ENCODE measurements around the gene NKX2-1. TPM values are rescaled to one million over a fixed set of nuclear protein-coding genes. Genes with fewer than 3 reads are reported as not detected.

Gene NKX2-1
- total RNA-seq, 2 experiments from 2014 or later, result not detected

- H3K27me3 Mint-ChIP-seq, result peaks cover 75% of the 10 kb centered on the region
- no peak overlapping the region for H3K27ac Mint-ChIP-seq
- H3K4me1 Mint-ChIP-seq, result peaks cover 2% of the 10 kb centered on the region
- H3K9me3 Mint-ChIP-seq, result no peaks in the 10 kb centered on the region
- H3K4me3 Mint-ChIP-seq, result no peak overlapping the region
- ChIA-PET CTCF (interaction anchor here (0.7 kb wide), 1 partner anchor 12 kb away, joined by 3 read pairs; no protein-coding TSS in a partner anchor), POLR2A (no interaction called here)
- no peak for DNase-seq
- no peaks in the 10 kb centered on the region for H3K36me3 Mint-ChIP-seq (ENCODE audit: low read depth)
Measured at GRCh38 chr14:36514278-36515104, 5.5 kb downstream of the NKX2-1 start.

- no peak overlapping the region for H3K27ac Mint-ChIP-seq
- ChIA-PET CTCF (no interaction called here), POLR2A (no interaction called here)
- H3K27me3 Mint-ChIP-seq, result peaks cover 79% of the 10 kb centered on the region
- no peaks in the 10 kb centered on the region for H3K9me3 Mint-ChIP-seq
- H3K36me3 Mint-ChIP-seq (ENCODE audit: low read depth), result no peaks in the 10 kb centered on the region
- no peaks in the 10 kb centered on the region for H3K4me1 Mint-ChIP-seq
- no peak for DNase-seq
- no peak overlapping the region for H3K4me3 Mint-ChIP-seq
Measured at GRCh38 chr14:36513451-36514277, 6.4 kb downstream of the NKX2-1 start.

- ChIA-PET POLR2A (no interaction called here), CTCF (no interaction called here)
- Mint-ChIP-seq H3K4me3 (no peak overlapping the region), H3K27me3 (peaks cover 80% of the 10 kb centered on the region), H3K9me3 (peaks cover under 1% of the 10 kb centered on the region), H3K4me1 (no peaks in the 10 kb centered on the region), H3K36me3 (ENCODE audit: low read depth) (no peaks in the 10 kb centered on the region), H3K27ac (no peak overlapping the region)
- DNase-seq, result no peak
Measured at GRCh38 chr14:36513012-36513420, 7.0 kb downstream of the NKX2-1 start.

GRCh38 chr14:36512585-36513003 is 7.4 kb downstream of the NKX2-1 start:
- H3K27me3 Mint-ChIP-seq, result peaks cover 85% of the 10 kb centered on the region
- no peak for DNase-seq
- H3K4me3 Mint-ChIP-seq, result no peak overlapping the region
- ChIA-PET CTCF (no interaction called here), POLR2A (no interaction called here)
- no peak overlapping the region for H3K27ac Mint-ChIP-seq
- no peaks in the 10 kb centered on the region for H3K4me1 Mint-ChIP-seq
- peaks cover 4% of the 10 kb centered on the region for H3K9me3 Mint-ChIP-seq
- peaks cover 4% of the 10 kb centered on the region for H3K36me3 Mint-ChIP-seq (ENCODE audit: low read depth)

GRCh38 chr14:36511981-36512584 is 7.9 kb downstream of the NKX2-1 start:
- no peaks in the 10 kb centered on the region for H3K4me1 Mint-ChIP-seq
- ChIA-PET POLR2A (no interaction called here), CTCF (no interaction called here)

GRCh38 chr14:36510874-36511273 is 9.2 kb downstream of the NKX2-1 start:
- POLR2A ChIA-PET, result no interaction called here
- peaks cover 5% of the 10 kb centered on the region for H3K9me3 Mint-ChIP-seq
- peaks cover 87% of the 10 kb centered on the region for H3K27me3 Mint-ChIP-seq
- H3K4me1 Mint-ChIP-seq, result no peaks in the 10 kb centered on the region
- peaks cover 4% of the 10 kb centered on the region for H3K36me3 Mint-ChIP-seq (ENCODE audit: low read depth)
- CTCF ChIA-PET, result no interaction called here
- no peak for DNase-seq
- no peak overlapping the region for H3K27ac Mint-ChIP-seq
- no peak overlapping the region for H3K4me3 Mint-ChIP-seq

More at GRCh38 chr14:36511981-36512584, 7.9 kb downstream of the NKX2-1 start:
- H3K4me3 Mint-ChIP-seq, result no peak overlapping the region
- peaks cover 4% of the 10 kb centered on the region for H3K36me3 Mint-ChIP-seq (ENCODE audit: low read depth)
- peaks cover 88% of the 10 kb centered on the region for H3K27me3 Mint-ChIP-seq
- H3K9me3 Mint-ChIP-seq, result peaks cover 5% of the 10 kb centered on the region
- no peak for DNase-seq
- no peak overlapping the region for H3K27ac Mint-ChIP-seq

GRCh38 chr14:36510078-36510799 is 9.8 kb downstream of the NKX2-1 start:
- Mint-ChIP-seq H3K36me3 (ENCODE audit: low read depth) (peaks cover 4% of the 10 kb centered on the region), H3K27ac (no peak overlapping the region), H3K4me3 (no peak overlapping the region), H3K4me1 (no peaks in the 10 kb centered on the region), H3K27me3 (peaks cover 81% of the 10 kb centered on the region), H3K9me3 (peaks cover 5% of the 10 kb centered on the region)
- POLR2A ChIA-PET, result no interaction called here
- no peak for DNase-seq
- CTCF ChIA-PET, result no interaction called here

GRCh38 chr14:36509069-36509917 is 10.7 kb downstream of the NKX2-1 start:
- H3K27ac Mint-ChIP-seq, result no peak overlapping the region
- H3K4me3 Mint-ChIP-seq, result no peak overlapping the region
- peaks cover 5% of the 10 kb centered on the region for H3K9me3 Mint-ChIP-seq
- peaks cover 82% of the 10 kb centered on the region for H3K27me3 Mint-ChIP-seq
- peaks cover 6% of the 10 kb centered on the region for H3K36me3 Mint-ChIP-seq (ENCODE audit: low read depth)
- no peak for DNase-seq
- ChIA-PET POLR2A (no interaction called here), CTCF (interaction anchor here (1.2 kb wide), 1 partner anchor 16 kb away, joined by 3 read pairs; no protein-coding TSS in a partner anchor)
- peaks cover 3% of the 10 kb centered on the region for H3K4me1 Mint-ChIP-seq

GRCh38 chr14:36508418-36509068 is 11.5 kb downstream of the NKX2-1 start:
- H3K4me3 Mint-ChIP-seq, result no peak overlapping the region
- H3K27me3 Mint-ChIP-seq, result peaks cover 78% of the 10 kb centered on the region
- no peak overlapping the region for H3K27ac Mint-ChIP-seq
- H3K36me3 Mint-ChIP-seq (ENCODE audit: low read depth), result peaks cover 6% of the 10 kb centered on the region
- ChIA-PET CTCF (interaction anchor here (1.2 kb wide), 1 partner anchor 17 kb away, joined by 3 read pairs; no protein-coding TSS in a partner anchor), POLR2A (no interaction called here)
- peaks cover 3% of the 10 kb centered on the region for H3K4me1 Mint-ChIP-seq
- H3K9me3 Mint-ChIP-seq, result peaks cover 6% of the 10 kb centered on the region
- no peak for DNase-seq

- H3K36me3 Mint-ChIP-seq (ENCODE audit: low read depth), result peaks cover 6% of the 10 kb centered on the region
- peaks cover 7% of the 10 kb centered on the region for H3K9me3 Mint-ChIP-seq
- ChIA-PET POLR2A (no interaction called here), CTCF (no interaction called here)
- no peak for DNase-seq
- H3K27ac Mint-ChIP-seq, result no peak overlapping the region
- no peak overlapping the region for H3K4me3 Mint-ChIP-seq
- H3K4me1 Mint-ChIP-seq, result peaks cover 3% of the 10 kb centered on the region
- peaks cover 80% of the 10 kb centered on the region for H3K27me3 Mint-ChIP-seq
Measured at GRCh38 chr14:36507847-36508417, 12.1 kb downstream of the NKX2-1 start.

GRCh38 chr14:36506732-36507614 is 13.1 kb downstream of the NKX2-1 start:
- peaks cover 80% of the 10 kb centered on the region for H3K27me3 Mint-ChIP-seq
- no peak for DNase-seq
- H3K9me3 Mint-ChIP-seq, result peaks cover 7% of the 10 kb centered on the region
- ChIA-PET CTCF (no interaction called here), POLR2A (no interaction called here)
- H3K4me3 Mint-ChIP-seq, result no peak overlapping the region
- H3K36me3 Mint-ChIP-seq (ENCODE audit: low read depth), result peaks cover 6% of the 10 kb centered on the region
- peaks cover 3% of the 10 kb centered on the region for H3K4me1 Mint-ChIP-seq
- H3K27ac Mint-ChIP-seq, result no peak overlapping the region
